Stimulated activated CD8-positive, alpha-beta memory T cell treated with anti-CD3 and anti-CD28 coated beads, Interleukin-4, amount 100 ng/mL, for 48 hours (primary cell): ENCODE results near the gene GPR152.

Source experiments
- DNase-seq: peaks from one replicate; pipeline ENCODE4 v3.0.0-alpha.2; 2020

GPR152 gene, protein sequence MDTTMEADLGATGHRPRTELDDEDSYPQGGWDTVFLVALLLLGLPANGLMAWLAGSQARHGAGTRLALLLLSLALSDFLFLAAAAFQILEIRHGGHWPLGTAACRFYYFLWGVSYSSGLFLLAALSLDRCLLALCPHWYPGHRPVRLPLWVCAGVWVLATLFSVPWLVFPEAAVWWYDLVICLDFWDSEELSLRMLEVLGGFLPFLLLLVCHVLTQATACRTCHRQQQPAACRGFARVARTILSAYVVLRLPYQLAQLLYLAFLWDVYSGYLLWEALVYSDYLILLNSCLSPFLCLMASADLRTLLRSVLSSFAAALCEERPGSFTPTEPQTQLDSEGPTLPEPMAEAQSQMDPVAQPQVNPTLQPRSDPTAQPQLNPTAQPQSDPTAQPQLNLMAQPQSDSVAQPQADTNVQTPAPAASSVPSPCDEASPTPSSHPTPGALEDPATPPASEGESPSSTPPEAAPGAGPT

DNA sequence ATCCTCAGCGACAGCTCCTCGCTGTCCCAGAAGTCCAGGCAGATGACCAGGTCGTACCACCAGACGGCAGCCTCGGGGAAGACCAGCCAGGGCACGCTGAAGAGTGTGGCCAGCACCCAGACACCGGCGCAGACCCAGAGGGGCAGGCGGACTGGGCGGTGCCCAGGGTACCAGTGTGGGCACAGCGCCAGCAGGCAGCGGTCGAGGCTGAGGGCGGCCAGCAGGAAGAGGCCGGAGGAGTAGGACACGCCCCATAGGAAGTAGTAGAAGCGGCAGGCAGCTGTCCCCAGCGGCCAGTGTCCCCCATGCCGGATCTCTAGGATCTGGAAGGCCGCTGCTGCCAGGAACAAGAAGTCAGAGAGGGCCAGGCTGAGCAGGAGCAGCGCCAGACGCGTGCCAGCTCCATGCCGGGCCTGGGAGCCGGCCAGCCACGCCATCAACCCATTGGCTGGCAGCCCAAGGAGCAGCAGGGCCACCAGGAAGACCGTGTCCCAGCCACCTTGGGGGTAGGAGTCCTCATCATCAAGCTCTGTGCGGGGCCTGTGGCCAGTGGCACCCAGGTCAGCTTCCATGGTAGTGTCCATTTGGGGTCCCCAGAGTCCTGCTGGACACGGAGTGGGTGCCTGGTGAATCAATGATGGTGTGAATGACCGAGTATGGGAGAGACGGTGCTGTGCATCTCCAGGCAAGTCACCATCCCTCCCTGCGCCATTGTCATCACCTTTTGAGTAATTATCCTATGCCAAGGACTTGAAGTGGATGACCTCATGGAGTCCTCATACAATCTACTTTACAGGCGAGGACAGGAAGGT, at the start of gene GPR152:
GPR152 (minus strand) TSS at position 589 of the 812 bp plus-strand sequence; CDS start at position 584, 5 bp downstream.
- no peak for DNase-seq

DNA sequence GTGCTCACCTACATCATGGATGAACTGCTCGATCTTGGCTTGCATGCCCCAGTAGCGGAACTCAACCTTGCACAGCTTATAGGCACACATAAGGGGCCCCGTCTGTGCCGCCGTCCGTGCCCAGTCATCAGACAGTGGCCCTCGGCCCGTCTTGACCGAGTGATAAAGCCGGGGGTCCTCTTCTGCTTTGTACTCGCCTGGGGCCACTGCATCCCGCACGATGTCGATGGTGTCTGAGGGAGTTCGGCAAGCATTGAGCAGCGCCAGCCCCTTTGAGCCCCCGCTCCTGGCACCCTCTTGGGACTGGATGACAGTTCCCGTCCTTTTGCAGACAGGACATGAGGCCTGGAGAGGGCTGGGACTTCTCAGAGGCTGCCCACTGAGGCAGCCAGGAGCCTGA, 49.3 kb upstream of the GPR152 start:
- DNase-seq: no peak

DNA sequence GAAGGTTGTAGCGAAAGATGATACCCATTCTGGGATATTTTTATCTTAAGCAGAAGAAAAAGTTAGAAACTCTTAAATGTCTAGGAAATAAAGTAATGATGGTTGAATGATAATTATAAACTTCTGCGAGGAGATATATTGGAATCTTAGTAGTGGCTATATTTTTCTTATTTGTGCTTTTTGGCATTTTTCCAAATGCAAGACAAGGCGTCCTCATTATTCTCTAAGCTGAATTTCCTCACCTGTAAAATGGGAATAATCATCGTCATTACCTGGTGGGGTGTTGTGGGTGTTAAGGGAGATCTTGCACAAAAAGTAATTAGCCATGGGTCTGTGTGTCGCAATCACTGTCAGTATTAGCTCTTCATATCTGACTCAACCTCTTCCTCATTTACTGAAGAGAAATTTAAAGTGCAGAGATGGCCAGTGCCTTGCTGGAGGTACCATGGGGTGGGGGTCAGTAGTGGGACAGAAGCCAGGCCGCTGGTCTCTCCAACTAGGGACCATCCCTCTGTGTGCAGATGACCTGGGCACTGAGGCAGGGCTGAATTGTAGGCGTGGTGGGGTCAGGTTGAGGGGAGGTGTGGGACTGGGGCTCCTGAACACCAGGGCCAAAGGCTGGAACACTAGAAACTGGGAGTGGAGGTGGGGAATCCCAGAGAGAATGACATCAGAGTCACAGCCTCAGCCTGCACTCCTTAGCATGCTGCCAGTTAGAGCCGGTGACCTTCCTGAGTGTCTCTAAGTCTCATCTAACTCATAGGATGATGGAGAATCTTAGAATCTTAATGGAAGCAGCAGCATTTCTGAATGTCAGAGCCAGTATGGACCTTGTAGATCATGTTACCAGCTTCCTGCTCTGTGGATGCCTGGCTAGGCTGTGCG, 48.5 kb upstream of the GPR152 start:
- DNase-seq: no peak

DNA sequence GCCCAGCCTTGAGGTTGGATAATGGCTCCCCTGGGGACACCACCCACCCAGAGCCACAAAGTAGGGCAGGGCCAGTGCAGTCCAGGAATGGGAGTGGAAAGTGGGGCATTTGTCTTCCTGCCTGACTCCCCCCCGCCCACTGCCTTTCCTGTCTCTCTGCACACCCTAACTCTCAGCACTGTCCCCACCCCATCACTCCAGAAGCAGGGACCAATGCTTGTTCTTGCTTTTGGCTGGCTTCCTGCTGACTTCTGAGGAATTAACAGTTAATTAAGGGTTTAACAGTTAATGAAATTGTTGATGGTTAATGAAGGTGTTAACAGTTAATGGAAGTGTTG, 47.9 kb upstream of the GPR152 start:
- no peak for DNase-seq

DNA sequence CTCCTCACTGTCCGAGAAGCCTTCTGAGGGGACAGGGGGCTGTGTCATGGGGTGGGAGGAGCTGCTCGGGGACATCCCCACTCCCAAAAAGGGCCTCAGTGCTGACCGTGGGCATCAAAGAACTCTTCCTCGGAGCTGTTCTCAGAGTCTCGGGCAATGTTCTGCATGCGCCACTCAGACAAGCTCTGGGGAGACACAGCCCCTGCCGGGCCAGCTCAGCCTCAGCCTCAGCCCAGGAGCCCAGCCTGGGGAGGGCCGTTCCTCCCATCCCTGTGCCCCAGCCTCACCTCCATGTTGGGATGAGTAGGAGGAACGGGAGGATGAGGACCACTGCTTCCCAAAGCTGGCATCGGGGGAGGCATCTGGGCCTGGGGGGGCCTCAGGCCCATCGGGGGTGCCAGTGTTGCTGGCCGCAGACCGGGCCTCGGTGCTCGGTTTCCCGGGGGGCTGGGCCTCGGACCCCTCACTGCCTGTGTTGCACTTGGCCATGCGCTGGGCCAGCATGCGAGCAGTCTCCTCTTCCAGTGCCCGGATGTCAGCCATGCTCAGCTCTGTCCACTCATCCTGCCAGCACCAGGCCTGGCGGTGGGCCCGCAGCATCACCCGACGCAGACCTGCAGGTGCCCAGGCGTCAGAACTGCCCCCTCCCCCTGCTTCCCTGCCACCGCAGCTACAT, 47.4 kb upstream of the GPR152 start:
- no peak for DNase-seq

DNA sequence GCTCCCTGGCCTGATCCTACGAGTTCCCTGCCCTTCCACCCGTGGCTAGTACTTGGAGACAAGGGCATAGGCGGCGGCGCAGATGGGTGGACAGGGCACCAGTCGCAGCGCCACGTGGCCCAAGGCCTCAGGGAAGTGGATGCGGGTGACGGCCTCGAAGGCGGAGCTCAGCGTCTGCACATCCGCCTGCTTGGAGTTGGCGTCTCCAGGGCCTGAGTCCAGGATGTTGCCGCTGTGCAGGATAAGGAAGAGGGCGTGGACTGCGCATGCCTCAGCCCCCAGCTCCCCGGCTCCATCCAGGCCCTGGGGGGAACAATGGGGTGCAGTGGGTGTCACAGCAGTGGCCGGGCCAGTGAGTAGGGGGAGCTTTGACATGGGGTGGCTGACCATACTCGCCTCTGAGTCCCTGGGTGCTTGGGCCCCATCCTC, 46.0 kb upstream of the GPR152 start:
- no peak for DNase-seq

DNA sequence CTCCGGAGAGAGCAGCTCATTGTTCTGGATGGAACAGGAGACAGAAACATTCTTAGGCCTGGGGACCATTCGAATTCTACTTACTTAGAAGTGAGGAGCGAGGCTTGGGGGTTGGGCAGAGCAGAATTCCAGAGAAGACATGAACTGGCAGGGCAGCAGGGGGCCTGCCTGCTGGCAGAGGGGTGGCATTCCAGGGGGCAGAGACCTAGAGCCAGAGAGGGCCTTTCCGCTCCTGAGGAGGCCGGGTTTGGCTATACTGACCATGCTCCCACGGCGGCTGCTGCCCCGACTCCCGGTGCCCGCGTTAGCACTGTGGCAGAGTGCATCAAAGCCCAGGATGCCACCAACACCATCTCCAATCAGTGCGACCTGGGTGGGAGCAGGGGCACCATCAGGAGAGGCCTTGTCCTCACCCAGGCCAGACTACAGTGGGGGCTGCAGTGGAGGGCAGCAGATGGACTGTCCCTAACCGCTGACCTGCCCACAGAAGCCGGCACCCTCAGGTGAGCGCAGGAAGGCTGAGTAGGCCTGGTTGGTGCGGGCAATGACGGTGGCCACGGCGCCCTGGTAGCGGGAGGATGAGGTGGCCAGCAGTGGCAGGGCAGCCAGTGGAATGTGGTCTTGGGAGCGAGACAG, 45.2 kb upstream of the GPR152 start:
- DNase-seq: no peak

DNA sequence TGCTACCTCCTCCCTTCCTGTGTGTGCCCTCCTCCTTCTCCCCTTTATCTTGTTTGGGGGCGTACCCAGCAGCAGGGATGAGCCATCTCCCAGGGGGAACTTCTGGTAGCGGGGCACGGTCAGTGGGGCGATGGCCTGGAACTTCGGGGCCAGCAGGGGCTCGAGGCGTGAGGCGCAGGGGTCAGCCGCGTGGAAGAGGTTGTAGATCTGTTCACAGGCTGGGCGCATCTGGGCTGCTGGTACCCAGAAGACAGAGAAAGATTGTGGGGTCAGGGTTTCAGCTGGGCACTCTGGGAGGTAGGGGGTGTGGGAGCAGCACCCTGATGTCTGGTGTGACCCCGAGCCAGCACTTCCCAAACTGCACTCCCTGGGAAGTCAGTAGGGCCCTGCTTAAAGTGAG, 43.6 kb upstream of the GPR152 start:
- no peak for DNase-seq

DNA sequence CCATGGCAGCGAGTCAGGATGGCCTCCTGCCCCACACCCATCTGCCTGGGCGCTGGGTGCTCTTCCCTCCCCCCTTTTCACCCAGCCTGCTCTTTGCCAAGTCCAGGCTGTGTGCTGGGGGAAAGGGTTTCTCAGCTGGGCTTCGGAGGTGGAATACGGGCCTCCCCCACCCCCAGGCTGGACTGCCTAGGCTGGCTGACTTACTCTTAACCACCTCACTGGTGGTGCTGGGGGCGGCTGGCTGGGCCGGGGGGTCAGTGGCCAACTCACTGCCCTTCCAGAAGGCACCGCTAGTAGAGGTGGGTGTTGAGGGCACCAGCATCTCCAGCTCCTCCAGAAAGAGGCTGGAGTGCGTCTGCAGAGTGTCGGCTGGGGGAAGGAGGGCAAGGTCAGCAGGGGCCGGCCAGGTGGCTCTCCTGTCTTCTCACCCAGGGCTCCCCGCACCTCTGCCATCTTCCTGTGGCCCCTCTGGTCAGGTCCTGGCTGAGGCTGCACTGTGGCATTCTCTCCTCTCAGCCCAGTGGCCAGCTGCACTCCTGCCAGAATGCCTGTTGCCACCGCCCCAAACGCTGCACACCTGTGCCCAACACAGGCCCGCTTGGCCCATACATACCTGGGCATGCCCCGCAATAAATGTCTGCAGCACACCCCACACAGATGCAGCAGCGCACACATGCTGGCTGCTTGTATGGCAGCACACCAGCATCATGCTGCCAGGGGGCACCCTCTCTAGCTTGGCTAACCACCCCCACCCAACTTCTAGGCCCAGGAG, 42.9 kb upstream of the GPR152 start:
- DNase-seq: no peak

DNA sequence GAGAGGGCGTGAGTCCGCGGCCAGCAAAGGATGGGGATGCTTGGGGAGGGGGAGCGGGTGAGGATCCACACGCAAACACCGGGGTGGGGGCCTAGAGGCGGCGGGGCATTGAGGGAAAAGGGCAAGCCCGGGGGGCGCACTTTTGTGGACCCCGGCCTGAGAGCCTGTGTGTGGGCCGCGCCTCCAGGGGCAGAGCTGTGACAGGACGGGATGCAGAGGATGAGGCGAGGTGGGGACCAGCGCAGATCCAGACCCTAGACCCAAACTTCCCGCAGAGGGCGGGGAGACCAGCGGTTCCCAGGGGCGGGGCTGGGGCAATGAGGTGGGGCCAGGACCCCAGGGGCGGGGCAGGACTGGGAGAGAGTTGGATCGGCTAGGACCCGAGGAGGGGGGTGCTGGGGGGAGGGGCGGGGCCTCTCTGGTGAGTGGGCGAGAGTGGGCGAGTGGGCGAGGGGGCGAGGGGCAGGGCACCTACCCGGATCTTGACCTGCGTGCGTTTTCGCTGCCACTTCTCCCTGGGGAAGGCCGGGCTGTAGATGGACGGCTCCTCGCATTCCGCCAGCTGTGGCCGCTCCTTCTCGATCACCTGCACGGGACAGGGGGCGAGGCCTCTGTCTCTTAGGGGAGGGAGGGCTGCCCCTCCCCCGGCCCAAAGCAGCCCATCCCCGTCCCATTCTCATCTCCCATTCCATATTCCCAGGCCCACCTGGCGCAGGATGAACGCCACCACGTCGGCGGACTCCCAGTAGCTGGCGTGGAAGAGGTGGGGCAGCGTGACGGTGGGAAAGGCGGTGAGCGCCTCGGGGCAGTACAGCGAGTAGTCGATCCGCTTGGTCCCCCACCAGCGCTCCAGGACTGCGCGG, 42.1 kb upstream of the GPR152 start:
- DNase-seq: no peak

DNA sequence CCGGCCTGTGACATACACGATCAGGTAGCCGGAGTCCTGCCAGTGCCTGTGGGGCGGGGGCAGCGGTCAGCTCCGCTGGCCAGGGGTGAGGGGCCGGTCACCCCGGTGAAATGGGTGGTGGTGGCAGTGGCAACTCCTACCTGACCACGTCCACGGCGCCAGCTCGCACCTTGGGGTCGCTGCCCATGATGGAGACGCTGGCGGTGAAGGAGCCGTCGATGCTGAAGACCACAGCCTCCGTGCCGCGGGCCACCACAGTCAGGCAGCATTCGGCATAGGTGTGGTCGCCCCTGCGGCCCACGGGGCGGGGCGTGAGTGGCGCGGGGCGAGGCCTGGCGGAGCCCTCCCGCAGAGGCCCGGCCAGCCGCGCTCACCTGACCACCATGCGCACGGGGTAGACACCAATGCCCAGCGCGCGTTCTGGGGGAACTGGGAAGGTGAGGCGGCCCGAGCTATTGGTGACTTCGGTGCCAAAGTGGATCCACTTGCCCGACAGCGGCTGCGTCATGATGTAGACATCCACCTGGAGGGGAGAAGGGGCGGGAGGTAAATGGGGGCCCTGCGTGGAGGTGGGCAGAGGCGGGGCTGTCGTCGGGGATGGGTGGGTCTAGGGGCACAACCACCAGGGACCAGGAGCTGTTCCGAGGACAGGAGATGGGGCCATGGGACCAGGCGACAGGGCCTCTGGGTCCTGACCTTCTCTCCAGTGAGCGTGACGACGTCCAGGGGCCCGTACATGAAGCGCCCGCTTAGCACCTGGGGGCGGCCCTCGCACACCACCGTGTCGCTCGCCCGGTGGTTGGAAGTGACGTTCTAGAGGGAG, 41.2 kb upstream of the GPR152 start:
- no peak for DNase-seq

DNA sequence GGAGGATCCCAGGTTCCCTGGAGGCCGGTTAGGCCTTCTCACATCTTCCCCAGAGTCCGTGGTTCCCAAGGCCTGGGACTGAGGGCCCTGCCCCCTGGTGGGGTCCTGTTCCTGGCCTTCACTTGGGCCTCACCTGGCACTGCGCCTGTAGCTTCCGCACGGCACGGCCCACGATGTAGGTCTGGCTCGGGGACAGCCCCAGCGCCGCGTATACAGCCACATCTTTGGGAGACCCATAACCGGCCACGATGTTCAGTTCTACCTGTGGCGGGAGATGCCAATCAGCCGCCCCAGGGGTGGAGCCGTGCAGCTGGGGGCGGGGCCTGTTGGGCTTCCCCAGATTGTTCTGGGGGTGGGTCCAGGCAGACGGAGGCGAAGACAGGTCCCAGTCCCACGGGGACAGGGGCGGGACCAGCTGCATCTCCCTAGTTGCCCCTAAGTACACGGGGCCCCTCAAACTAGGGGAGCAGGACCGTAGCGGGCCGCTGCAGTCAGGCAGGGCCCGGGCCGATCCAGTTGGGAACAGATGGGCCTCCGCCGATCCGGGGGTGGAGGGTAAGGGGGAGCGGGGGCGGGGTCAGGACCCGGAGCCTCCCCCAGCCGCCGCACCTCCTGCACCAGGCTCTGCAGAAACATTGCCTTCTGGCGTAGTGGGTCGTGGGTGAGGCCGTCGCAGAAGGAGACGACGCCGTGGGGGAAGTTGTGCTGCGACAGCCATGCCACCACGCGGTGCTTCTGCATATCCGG, 40.4 kb upstream of the GPR152 start:
- DNase-seq: peak; percentile 61

DNA sequence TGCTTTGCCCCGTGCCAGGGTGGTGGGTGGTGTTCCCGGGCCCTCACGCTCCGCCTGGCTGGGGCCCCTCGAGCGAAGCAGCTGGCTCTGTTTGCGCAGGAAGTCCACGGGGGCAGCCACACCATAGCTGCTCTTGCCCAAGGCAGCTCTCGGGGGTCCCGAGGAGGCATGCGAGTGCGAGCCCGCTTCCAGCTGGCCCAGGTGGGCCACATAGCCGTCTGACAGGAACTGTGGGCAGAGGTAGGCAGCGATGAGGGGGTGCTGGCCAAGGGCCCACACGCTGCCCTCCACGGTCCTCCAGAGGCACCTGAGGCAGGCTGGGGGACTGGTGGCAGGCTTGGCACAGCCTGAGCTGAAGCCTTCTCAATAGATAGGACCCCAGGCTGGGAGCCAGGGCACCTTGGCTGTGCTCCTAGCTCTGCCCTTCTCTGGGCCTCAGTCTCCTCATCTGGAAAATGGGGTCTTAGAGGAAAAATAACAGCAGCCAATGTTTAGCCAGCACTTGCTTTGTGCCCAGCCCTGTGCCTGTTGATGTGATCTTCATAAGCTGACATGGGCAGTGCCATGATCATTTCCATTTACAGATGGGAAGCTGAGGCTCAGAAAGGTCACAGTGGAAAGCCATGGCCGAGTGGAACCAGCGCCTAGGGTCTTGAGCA, 39.7 kb upstream of the GPR152 start:
- DNase-seq: no peak

DNA sequence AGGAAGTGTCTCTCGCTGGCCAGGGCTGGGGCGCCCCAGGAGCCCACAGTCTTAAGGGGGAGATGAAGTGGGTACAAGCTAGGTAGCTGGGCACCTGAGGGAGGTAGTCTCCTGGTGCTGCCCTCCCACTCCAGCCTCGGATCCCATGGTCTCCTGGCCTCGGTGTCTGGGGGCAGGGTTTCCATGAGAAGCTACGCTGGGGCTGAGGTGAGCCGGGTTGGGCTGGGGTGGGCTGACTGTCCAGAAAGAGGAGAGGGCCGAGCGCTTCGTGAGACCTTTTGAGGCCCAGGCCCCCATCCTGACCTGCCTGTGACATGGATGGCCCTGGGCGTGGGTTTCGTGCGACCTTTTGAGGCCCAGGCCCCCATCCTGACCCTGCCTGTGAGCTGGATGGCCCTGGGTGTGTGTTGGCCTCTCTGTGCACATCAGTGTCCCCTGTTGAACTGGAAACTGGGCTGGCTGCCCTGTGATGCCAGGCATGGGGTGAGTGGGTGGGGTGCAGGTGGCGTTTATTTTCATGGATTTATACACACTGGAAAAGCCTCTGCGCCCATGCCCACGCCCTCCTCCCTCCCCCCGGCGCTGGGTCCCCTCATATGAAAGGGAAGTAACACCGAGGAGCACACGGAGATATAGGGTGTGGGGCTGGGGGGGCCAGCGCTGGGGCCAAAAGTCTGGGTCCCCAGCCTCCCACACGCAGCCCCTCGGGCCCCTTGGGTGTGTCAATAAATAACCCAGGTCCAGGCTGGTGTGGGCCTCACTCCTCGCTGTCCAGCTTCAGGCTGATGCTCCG, 38.9 kb upstream of the GPR152 start:
- no peak for DNase-seq

DNA sequence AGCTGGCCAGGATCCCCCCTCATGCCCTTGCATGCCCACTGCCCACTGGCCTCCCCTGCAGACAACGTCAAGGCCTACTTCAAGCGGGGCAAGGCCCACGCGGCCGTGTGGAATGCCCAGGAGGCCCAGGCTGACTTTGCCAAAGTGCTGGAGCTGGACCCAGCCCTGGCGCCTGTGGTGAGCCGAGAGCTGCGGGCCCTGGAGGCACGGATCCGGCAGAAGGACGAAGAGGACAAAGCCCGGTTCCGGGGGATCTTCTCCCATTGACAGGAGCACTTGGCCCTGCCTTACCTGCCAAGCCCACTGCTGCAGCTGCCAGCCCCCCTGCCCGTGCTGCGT, 38.2 kb upstream of the GPR152 start:
- no peak for DNase-seq

DNA sequence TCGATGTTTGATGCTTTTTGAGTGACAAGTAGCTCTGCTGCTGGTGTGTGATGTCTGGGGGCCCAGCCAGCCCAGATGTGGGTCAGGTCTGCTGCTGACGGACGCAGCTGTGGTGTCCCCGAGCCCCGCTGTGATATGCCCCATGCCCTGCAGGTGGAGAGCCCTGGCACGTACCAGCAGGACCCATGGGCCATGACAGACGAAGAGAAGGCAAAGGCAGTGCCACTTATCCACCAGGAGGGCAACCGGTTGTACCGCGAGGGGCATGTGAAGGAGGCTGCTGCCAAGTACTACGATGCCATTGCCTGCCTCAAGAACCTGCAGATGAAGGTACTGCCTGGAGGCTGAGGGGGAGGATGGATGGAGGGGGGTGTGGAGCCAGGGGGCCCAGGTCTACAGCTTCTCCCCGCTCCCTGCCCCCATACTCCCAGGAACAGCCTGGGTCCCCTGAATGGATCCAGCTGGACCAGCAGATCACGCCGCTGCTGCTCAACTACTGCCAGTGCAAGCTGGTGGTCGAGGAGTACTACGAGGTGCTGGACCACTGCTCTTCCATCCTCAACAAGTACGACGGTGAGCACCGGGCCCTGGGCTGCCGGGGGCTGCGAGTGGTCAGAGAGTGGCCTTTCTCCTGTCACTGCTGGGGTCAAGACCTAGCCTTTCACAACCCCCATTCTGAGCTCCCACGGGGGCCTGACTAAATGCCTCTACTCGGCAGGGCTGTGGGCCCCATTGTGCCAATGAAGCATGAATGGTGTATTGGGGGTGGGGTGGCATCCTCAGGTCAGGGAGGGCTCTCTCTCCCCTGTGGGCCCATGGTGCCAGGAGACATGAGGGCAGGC, 37.6 kb upstream of the GPR152 start:
- DNase-seq: no peak
